DOHH2 (cell line): ENCODE measurements around the gene STK17A.

Experiments used
- H3F3A ChIP-seq: fragments of 200-600 bp; sonication (generic), shearing (Covaris generic); 2 replicates; pipeline ENCODE4 v1.6.0; 2016; ENCODE audit warnings: antibody characterized with exemption, mild to moderate bottlenecking; ENCODE audit not compliant: control insufficient read depth, insufficient read depth
- H3K27ac ChIP-seq: fragments of 200-600 bp; sonication (generic); 2 replicates; pipeline ENCODE4 v1.5.1; 2014; ENCODE audit warnings: low read depth, mild to moderate bottlenecking, low read length, moderate library complexity
- H3K27me3 ChIP-seq: fragments of 200-600 bp; sonication (generic); 2 replicates; pipeline ENCODE4 v1.6.1; 2014; ENCODE audit warnings: mild to moderate bottlenecking, low read length, mixed read lengths; ENCODE audit not compliant: control insufficient read depth
- H3K36me3 ChIP-seq: fragments of 200-600 bp; sonication (generic); 2 replicates; pipeline ENCODE4 v1.6.1; 2014; ENCODE audit warnings: mild to moderate bottlenecking, low read length, moderate library complexity, mixed read lengths; ENCODE audit not compliant: control insufficient read depth
- H3K4me1 ChIP-seq: fragments of 200-600 bp; sonication (generic); 2 replicates; pipeline ENCODE4 v1.6.1; 2014; ENCODE audit warnings: mild to moderate bottlenecking, low read length, mixed read lengths; ENCODE audit not compliant: control insufficient read depth
- H3K4me2 ChIP-seq: fragments of 200-600 bp; sonication (generic); 2 replicates; pipeline ENCODE4 v1.6.0; 2014; ENCODE audit warnings: mild to moderate bottlenecking, low read length, moderate library complexity
- H3K4me3 ChIP-seq: fragments of 200-600 bp; sonication (generic); 2 replicates; pipeline ENCODE4 v1.5.1; 2014; ENCODE audit warnings: mild to moderate bottlenecking, low read length, mixed read lengths
- H3K79me2 ChIP-seq: fragments of 200-600 bp; sonication (generic); 2 replicates; pipeline ENCODE4 v1.6.1; 2014; ENCODE audit warnings: mild to moderate bottlenecking, low read length, mixed read lengths; ENCODE audit not compliant: control insufficient read depth
- H3K9me2 ChIP-seq: fragments of 200-600 bp; sonication (generic); replicated peaks from 2 replicates; pipeline ENCODE4 v1.6.1; 2014; ENCODE audit warnings: mild to moderate bottlenecking, low read length, mixed read lengths; ENCODE audit not compliant: control insufficient read depth
- H3K9me3 ChIP-seq: fragments of 200-600 bp; sonication (generic); 2 replicates; pipeline ENCODE4 v1.6.1; 2014; ENCODE audit warnings: antibody characterized with exemption, low read length, mixed read lengths; ENCODE audit not compliant: control insufficient read depth, insufficient read depth
- H4K20me1 ChIP-seq: fragments of 200-600 bp; sonication (generic); 2 replicates; pipeline ENCODE4 v1.6.0; 2014; ENCODE audit warnings: low read depth, mild to moderate bottlenecking, antibody characterized with exemption, low read length, moderate library complexity; ENCODE audit not compliant: control insufficient read depth, insufficient read depth
- CTCF ChIP-seq: fragments of 200-600 bp; sonication (generic); IDR thresholded peaks from one replicate; pipeline ENCODE4 v1.5.1; 2014; ENCODE audit warnings: antibody characterized with exemption, mild to moderate bottlenecking, low read depth, low read length; ENCODE audit not compliant: poor library complexity, severe bottlenecking
- EZH2phosphoT487 ChIP-seq: fragments of 200-600 bp; sonication (generic); IDR thresholded peaks from 2 replicates; pipeline ENCODE4 v1.6.1; 2017; ENCODE audit warnings: borderline replicate concordance, mild to moderate bottlenecking, antibody characterized with exemption, low read length, moderate library complexity, mixed read lengths

STK17A gene

GRCh38 chr7:43615558-43616145, 32.7 kb downstream of the STK17A start:
- Histone ChIP-seq H4K20me1 (peaks cover 14% of the 10 kb centered on the region; the same call in 1 of the 2 replicates), H3K79me2 (peaks cover 94% of the 10 kb centered on the region), H3F3A (peaks cover 9% of the 10 kb centered on the region; the same call in 1 of the 2 replicates), H3K27me3 (no peaks in the 10 kb centered on the region), H3K9me2 (no peaks in the 10 kb centered on the region), H3K4me1 (peaks cover 52% of the 10 kb centered on the region), H3K36me3 (peaks cover 93% of the 10 kb centered on the region), H3K9me3 (no peaks in the 10 kb centered on the region), H3K27ac (no peak overlapping the region), H3K4me2 (no peak overlapping the region), H3K4me3 (no peak overlapping the region)
- TF ChIP-seq EZH2phosphoT487 (no peak), CTCF (no peak)

DNA sequence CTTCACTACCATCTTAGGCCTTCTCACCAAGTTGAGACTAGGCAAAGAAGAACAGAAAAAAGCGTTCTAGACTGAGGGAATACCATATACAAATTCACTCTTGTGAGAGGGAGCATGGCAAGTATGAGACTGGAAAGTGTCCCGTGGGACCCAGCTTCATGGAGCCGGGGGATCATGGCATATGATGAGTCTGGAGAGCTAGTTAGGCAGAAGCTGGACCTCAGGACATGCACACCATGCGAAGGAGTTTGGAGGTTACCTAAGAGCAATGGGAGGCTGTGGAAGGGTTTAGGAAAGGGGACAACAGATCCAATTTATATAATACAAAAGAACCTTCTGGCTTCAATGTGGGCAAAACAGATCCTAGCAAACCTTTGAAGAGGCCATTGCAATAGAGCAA, 34.1 kb downstream of the STK17A start:
- Histone ChIP-seq H3K9me2 (no peaks in the 10 kb centered on the region), H3F3A (peaks cover 9% of the 10 kb centered on the region; the same call in 1 of the 2 replicates), H3K9me3 (no peaks in the 10 kb centered on the region), H3K27ac (no peak overlapping the region), H3K79me2 (peaks cover 94% of the 10 kb centered on the region), H3K27me3 (no peaks in the 10 kb centered on the region), H3K4me1 (peaks cover 57% of the 10 kb centered on the region), H3K4me3 (no peak overlapping the region), H3K36me3 (peaks cover 92% of the 10 kb centered on the region), H3K4me2 (no peak overlapping the region), H4K20me1 (peaks cover 7% of the 10 kb centered on the region; the same call in 1 of the 2 replicates)
- no peak for TF ChIP-seq CTCF
- no peak for TF ChIP-seq EZH2phosphoT487

DNA sequence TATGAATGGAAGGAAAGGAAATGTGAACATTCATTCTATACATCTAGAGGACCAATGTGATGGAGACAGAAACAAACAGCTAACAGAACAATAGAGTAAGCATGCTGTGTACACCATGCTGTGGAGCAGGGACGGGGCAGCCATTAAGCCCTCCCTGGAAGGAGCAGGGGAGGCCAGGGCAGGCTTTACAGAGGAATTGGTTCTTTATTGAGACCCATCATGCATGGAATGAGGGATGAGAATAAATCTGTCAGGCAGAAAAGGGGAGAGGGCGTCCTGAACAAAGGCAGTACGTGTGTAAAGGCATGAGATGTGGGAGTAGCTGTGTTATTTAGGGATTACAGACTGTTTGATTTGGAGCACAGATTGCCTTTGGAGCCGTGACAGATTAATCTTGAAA, 35.2 kb downstream of the STK17A start:
- TF ChIP-seq CTCF (no peak), EZH2phosphoT487 (no peak)
- Histone ChIP-seq H3F3A (peaks cover 9% of the 10 kb centered on the region; the same call in 1 of the 2 replicates), H4K20me1 (0 out of 2 replicates have a peak, but pooled peaks cover 5% of the 10 kb centered on the region), H3K4me1 (peaks cover 57% of the 10 kb centered on the region), H3K36me3 (peaks cover 91% of the 10 kb centered on the region), H3K79me2 (peaks cover 94% of the 10 kb centered on the region), H3K9me2 (no peaks in the 10 kb centered on the region), H3K27ac (no peak overlapping the region), H3K4me2 (no peak overlapping the region), H3K27me3 (no peaks in the 10 kb centered on the region), H3K9me3 (no peaks in the 10 kb centered on the region), H3K4me3 (no peak overlapping the region)
